NCI-H2029 treated with DMSO at 0.1 percent for 48 hours (cell line): ENCODE data around the gene PKD2L2.
"Not testable (repeated sequence)": the region's sequence is repeated elsewhere in the genome, so short reads cannot be mapped to it uniquely, and the experiment has no call there.

ENCODE experiments used
- DNase-seq: peaks from one replicate; lab custom pipeline; 2025; lab: John Stamatoyannopoulos, UW

PKD2L2 gene

DNA sequence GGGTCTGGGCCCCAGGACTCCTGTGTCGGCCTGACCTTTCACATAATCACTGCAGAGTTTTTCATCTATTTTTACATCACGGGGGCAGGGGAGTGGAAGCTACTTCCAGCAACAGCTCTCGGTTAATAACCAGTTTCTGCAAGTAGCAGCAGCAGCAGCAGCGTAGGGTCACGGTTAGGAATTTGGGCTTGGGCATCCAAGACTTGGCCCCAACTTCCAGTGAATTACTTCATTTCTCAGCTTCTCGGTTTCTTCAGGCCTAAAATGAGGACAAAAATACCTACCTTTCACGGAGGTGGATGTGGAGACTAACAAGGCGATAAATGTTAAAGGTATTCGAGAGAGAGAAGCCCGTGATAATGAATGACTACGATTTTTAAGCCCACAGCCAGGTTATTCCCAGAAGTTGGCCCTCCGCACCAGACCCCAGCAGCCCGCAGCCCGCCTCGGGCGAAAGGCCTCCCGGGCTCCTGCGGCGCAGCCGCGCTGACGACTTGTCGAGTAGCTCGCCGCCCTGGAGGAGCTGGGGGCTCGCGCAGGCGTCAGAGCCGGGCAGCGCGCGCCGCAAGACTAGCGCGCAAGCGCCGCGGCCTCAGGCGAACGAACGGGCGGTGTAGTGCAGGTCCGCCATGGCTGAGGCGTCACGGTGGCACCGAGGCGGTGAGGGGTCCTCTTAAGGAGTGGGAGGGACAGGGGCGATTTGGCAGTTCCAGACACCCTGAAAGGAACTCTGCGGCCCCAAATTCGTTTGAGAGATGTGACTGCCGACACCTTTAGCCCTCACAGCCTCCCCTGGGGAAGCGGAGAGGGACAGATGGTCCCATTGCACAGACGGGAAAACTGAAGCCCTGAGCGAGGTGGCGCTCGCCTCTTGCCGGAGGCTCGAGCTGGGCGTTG lies at the start of gene PKD2L2:
PKD2L2 (plus strand) TSS at position 595 of the 897 bp plus-strand sequence; CDS start at position 630, 35 bp downstream.
- DNase-seq = no peak

DNA sequence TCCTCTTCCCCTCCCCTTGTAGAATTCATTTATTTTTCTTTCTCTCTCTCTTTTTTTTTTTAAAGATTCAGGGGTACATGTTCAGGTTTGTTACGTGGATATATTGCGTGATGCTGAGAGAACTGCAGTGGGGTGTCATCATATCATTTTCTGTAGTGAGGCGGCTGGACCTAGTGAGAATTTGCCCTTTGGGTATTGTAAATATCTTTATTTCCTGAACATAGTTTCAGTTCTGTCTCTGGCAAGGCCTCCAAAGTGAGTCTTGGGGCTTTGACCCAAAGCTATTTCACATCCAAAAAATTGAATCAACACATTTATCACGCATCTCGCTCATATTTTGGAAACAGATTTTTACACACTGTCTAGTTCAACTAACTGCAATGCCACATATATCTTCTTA lies 47.0 kb upstream of the PKD2L2 start:
- no peak for DNase-seq

GRCh38 chr5:137843676-137844299 lies 45.5 kb upstream of the PKD2L2 start:
- no peak for DNase-seq

GRCh38 chr5:137845472-137845871 lies 43.8 kb upstream of the PKD2L2 start:
- DNase-seq = no peak

DNA sequence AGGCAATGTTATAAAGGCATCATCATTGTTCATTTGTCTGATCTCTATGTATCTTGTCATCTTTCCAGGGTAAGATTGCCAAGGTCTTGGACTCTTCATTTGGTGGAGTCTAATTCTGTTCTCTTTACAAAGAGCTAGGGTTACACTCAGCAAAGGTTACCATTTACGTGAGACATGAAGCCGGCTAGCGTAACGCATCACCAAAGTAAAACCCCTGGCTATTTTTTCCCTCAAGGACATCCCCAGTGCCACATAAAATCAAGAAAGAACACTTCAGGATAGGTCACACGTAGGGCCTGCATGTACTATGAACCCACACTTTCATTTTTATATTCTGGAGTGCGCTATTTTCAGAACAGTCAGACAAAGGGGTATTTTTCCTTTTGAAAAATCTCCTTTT lies 41.6 kb upstream of the PKD2L2 start:
- no peak for DNase-seq

DNA sequence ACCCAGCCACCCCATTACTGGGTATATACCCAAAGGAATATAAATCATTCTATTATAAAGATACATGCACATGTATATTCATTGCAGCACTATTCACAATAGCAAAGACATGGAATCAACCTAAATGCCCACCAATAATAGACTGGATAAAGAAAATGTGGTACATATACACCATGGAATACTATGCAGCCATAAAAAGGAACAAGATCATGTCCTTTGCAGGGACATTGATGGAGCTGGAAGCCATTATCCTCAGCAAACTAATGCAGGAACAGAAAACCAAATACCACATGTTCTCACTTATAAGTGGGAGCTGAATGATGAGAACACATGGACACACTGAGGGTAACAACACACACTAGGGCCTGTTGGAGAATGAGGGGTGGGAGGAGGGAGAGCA lies 36.1 kb upstream of the PKD2L2 start:
- DNase-seq = not testable (repeated sequence)

- no peak for DNase-seq
Measured at GRCh38 chr5:137856201-137856600, 33.1 kb upstream of the PKD2L2 start.

DNA sequence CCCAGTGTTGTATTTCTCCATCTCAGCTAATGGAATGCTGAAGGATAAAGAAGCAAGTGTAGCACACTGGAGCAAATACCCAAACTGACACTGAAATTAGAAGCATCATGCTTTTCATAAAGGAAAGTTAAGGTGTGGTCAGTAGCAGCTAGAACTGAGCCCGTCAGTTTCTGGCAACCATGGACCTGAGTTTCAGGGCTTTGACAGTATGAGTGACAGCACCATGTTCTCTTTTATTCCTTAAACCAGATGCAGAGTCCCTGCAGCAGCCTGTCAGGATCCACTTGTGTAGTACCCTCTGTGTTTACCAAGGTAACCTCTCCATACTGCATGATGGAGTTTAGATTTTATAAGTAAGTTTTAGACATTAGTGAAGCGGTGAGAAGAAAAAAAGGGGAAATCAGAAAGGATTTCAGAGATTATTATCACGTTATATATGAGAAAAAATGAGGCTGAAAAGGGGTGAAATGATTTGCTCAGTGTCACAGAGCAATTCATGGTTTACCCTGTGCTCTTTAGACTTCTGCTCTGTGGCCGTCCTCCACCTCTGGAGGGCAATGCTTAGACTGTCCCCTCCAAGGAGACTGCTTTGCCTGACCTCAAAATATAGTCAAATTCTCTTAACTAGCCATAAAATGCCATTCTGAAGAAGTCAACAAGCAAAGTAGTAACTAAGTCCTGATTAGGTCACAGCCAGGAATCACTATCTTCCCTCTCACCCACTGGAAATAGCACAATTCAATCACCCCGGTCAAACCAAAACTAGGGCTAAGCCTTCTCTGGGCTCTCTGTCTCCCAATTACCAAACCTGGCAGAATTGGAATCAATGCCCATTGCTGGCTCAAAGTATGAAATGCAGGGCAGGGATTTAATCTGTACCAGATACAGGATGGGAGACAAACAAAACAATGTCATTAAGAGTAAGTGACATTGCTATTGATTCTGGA lies 32.1 kb upstream of the PKD2L2 start:
- DNase-seq = no peak

DNA sequence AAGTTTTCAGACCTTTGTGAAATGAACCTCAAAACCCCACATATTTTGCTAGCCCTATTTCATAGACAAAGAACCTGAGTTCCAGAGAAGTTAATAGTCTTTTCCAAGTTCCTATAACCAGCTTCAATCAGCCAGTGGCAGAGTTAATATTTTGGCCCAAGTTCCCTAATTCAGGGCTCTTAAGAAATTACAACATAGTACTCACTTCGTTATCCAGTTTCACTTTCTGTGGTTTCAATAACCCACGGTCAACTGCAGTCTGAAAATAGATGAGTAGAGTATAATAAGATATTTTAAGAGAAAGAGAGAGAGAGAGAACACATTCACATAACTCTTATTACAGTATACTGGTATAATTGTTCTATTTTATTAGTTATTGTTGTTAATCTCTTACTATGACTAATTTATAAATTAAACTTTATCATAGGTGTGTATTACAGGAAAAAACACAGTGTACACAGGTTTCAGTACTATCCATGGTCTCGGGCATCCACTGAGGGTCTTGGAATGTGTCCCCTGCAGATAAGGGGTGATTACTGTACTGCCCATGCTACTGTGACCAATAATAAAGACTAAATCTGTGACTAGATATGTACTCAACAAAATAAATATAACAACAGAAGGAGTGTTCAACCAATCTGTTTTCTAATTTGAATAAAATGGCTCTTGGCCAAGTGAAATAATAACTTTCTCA lies 30.9 kb upstream of the PKD2L2 start:
- DNase-seq = no peak

GRCh38 chr5:137858954-137859353 lies 30.3 kb upstream of the PKD2L2 start:
- DNase-seq = no peak

DNA sequence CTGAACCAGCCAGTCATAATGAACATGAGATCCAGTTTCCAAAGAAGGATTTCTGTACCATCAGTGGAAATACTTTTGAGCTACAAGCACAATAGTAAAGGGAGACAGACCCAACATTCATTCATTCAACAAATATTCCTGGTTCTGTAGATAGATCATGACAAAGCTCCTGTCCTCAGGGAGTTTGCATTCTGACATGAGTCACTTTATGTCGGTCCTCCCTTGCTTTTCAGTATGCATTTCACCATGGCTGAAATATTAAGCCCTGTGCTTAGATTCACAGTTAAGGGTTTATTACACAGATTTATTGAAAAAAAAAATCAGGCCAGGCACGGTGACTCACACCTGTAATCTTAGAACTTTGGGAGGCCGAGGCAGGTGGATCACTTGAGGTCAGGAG lies 27.0 kb upstream of the PKD2L2 start:
- no peak for DNase-seq

GRCh38 chr5:137863653-137864052 lies 25.6 kb upstream of the PKD2L2 start:
- not testable (repeated sequence) for DNase-seq

- DNase-seq = no peak
Measured at GRCh38 chr5:137866541-137867388, 22.5 kb upstream of the PKD2L2 start.

GRCh38 chr5:137867664-137868063 lies 21.6 kb upstream of the PKD2L2 start, which contains the start of gene MYOT:
Gene MYOT (plus strand): TSS chr5:137867860. CDS start chr5:137870652, 2,792 bp downstream.
- no peak for DNase-seq

- no peak for DNase-seq
Measured at GRCh38 chr5:137870647-137871339, 18.5 kb upstream of the PKD2L2 start.

DNA sequence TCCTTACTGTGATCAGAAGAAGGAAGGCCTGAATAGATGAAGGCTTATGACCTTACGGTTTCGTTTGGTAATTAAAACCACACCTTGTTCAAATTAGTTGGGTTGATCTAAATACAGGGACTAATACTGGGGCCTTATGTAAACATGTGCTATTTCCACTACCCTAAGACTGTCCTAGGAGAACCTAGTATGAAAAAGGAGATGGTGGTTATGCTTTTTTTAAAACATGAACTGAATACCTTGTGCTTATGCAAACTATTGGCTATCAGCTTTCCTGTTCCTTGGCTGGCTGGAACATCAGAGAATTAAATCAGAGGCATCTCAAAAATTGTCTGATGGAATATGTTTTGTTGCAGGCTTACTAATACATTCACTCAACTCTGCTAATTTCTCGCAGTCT lies 17.7 kb upstream of the PKD2L2 start:
- DNase-seq = no peak

GRCh38 chr5:137872466-137872865 lies 16.8 kb upstream of the PKD2L2 start:
- no peak for DNase-seq

DNA sequence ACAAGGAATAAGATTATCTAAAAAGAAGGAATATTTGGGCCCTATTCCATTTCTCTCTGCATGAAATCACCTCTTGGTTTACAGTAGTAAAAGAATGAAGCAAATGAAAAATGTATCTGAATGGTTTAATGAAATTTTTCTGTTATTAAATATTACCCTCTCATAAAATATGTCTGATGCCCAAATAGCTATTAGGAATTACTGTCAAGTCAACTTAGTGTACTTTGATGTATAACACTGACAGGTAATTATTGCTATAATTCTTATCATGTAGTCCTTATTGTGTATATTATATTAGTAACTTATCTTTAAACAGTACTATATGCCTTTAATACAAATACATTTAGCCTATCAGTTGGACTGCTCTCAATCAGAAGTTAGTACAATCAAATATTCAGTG lies 13.2 kb upstream of the PKD2L2 start:
- DNase-seq = no peak

GRCh38 chr5:137880313-137880712 lies 8.9 kb upstream of the PKD2L2 start:
- DNase-seq = no peak

GRCh38 chr5:137887831-137888230 lies 1.4 kb upstream of the PKD2L2 start:
- no peak for DNase-seq
